Gastroesophageal sphincter (tissue), 3 donors: Measurements from ENCODE around the gene AK3.

ENCODE experiments used
- POLR2A ChIP-seq, 2 donors: fragments of 450-650 bp; IDR thresholded peaks; one replicate each; pipeline ENCODE4 v1.6.1; 2017; ENCODE audit warnings: antibody characterized with exemption in 2 of 2, mild to moderate bottlenecking in 2 of 2, moderate library complexity in 1 of 2
- POLR2AphosphoS5 ChIP-seq: sonication (generic); formaldehyde crosslinking; IDR thresholded peaks from one replicate; pipeline ENCODE4 v1.6.1; 2017; ENCODE audit warnings: antibody characterized with exemption
- TF ChIP-seq, protein P1 (sequence below), 4 experiments: fragments of 200-600 bp in 2 of 4; fragments of 450-650 bp in 2 of 4; sonication (generic) in 1 of 4; IDR thresholded peaks; one replicate each; pipeline ENCODE4 v1.5.1; 2017 to 2019; ENCODE audit warnings: antibody characterized with exemption in 4 of 4, mild to moderate bottlenecking in 2 of 4, moderate library complexity in 2 of 4

DNA sequence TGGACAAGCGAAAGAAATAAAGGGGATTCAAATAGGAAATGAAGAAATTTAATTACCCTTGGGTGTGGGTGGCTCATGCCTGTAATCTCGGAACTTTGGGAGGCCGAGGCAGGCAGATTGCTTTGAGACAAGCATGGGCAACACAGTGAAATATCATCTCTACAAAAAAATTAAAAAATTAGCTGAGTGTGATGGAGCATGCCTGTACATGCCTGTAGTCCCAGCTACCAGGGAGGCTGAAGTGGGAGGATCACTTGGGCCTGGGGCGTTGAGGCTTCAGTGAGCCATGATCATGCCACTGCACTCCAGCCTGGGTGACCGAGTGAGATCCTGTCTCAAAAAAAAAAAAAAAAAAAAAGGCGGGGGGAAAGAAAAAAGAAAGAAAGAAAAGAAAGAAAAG, 47.7 kb upstream of the AK3 start:
- TF ChIP-seq, protein P1, sequence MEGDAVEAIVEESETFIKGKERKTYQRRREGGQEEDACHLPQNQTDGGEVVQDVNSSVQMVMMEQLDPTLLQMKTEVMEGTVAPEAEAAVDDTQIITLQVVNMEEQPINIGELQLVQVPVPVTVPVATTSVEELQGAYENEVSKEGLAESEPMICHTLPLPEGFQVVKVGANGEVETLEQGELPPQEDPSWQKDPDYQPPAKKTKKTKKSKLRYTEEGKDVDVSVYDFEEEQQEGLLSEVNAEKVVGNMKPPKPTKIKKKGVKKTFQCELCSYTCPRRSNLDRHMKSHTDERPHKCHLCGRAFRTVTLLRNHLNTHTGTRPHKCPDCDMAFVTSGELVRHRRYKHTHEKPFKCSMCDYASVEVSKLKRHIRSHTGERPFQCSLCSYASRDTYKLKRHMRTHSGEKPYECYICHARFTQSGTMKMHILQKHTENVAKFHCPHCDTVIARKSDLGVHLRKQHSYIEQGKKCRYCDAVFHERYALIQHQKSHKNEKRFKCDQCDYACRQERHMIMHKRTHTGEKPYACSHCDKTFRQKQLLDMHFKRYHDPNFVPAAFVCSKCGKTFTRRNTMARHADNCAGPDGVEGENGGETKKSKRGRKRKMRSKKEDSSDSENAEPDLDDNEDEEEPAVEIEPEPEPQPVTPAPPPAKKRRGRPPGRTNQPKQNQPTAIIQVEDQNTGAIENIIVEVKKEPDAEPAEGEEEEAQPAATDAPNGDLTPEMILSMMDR (IDR thresholded peaks at IDR 0.05), result no peak
- TF ChIP-seq POLR2A (IDR thresholded peaks at IDR 0.05), result no peak
- no peak for TF ChIP-seq POLR2AphosphoS5
